CD4-positive, alpha-beta T cell treated with Interleukin-15 for 4 hours (primary cell): ENCODE data around the gene MLST8.
A peak's percentile ranks its signal among the peaks of the same experiment; 100 is the strongest.

Experiments
- DNase-seq: peaks from one replicate; pipeline ENCODE4 v3.0.0-alpha.2; 2020; ENCODE audit warnings: low spot score

Gene MLST8

DNA sequence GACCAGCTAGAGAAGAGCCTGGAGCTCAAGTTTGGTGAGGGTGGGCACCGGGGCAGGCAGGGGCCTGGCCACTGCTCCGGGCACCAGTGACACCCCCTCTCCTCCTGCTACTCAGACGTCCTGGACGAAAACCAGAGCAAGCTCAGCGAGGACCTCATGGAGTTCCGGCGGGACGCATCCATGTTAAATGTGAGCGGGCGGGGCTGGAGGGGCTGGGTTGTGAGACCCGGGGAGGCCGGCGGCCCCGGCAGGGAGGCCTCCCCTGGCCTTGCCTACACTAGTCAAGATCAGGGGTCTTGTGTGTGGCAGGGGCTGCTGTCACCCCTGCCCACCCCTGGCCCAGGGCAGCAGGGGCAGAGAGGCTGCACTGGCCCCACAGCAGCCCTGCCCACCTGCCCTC lies 31.9 kb upstream of the MLST8 start:
- no peak for DNase-seq

DNA sequence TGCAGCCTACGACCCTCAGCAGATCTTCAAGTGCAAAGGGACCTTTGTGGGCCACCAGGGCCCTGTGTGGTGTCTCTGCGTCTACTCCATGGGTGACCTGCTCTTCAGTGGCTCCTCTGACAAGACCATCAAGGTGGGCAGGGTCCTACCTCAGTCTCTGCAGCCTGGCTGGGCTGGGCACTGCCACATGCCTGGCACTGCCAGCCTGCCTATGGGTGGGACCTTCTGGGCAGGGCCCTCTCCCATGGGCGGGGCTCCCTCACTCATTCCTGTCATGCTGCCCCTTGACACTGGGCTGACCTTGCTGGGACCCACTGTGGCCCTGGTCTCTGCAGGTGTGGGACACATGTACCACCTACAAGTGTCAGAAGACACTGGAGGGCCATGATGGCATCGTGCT lies 31.3 kb upstream of the MLST8 start:
- DNase-seq = no peak

DNA sequence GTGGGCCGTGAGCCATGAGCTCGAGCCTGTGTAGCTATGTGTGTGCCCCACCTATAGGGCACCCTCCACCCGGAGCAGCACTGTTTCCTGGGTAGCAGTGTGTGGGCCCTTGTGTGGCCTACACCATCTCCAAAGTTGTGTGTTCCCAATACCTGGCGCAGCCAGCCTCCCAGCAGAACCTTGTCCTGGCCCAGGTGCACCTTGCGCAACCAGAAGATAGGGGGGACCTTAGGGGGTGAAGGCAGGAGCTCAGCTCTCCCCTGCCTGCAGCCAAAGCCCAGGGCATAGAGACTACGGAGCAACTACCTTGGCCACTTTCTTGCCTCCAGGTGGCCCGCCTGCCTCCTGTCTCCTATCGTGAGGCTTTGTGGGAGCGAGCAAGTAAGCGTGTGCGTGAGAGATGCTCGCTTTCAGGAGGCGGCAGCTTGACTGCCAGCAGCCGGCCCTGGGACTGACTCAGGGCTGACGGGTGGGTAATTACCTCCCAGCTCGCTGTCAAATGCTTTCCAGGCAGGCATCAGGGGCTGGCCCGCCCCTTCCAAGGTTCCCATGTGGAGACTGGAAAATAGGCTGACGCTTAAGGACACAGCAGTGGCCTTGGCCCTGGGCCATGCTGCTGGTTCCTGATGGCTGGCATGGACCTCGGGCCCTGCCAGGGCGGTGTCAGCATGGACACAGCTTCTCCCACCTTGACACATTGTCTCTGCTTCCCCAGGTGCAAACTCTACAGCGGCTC lies 30.7 kb upstream of the MLST8 start:
- DNase-seq = no peak

DNA sequence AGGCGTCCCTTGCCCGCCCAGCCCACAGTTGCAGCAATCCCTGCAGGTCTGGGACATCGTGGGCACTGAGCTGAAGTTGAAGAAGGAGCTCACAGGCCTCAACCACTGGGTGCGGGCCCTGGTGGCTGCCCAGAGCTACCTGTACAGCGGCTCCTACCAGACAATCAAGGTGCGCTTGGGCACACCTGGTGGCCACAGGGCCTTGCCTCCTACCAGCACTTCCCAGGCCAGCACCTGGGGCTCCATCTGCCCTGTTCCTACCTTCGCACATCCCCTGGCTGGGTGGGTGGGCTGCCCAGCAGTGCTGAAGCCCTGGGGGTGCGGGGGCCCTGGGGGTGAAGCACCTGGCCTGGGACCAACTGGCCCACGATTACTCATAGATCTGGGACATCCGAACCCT lies 29.8 kb upstream of the MLST8 start:
- DNase-seq = no peak

DNA sequence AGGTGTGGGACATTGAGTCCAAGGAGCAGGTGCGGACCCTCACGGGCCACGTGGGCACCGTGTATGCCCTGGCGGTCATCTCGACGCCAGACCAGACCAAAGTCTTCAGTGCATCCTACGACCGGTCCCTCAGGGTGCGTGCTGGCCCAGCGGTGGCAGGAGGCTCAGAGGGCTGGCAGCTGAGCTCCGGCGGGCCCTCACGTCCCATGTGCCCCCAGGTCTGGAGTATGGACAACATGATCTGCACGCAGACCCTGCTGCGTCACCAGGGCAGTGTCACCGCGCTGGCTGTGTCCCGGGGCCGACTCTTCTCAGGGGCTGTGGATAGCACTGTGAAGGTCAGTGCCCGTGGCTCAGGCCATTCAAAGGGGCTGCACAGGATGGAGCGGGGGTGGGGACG lies 29.2 kb upstream of the MLST8 start:
- DNase-seq = no peak

DNA sequence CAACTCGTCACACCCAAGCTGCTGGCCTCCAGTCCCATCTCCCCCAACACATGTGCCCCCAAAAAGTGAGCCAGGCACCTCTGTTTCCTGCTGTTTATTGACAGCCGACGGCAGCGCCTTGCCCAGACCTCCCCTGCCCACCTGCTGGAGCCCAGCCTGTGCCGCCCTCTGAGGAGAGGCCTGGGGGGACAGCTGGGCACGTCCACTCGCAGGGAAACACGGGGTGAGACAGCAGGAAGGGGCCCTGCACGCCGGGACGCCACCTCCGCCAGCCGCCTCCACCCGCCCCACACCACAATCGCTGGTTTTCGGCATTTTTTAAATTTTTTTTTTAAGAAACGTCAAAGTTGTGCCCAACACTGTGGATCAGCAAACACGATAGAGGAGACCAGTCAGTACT lies 28.2 kb upstream of the MLST8 start:
- no peak for DNase-seq

DNA sequence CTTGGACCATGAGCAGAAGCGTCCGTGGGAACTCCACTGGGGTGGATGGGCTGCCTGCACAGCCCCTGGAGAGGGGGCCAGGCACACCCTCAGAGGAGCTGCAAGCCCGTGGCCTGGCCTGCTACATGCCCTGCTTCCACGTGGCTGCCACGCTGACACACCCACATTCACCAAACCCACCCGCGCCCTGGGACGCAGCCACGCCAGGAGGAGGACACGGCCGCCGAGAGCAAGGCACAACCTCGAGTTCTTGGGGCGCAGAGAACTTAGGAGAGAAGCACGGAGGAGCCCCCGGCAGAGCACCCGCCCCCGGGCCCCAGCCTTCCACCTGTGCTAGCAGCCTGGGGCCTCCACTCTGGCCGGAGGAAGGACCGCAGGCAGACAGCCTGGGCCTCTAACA lies 27.7 kb upstream of the MLST8 start:
- DNase-seq = no peak

DNA sequence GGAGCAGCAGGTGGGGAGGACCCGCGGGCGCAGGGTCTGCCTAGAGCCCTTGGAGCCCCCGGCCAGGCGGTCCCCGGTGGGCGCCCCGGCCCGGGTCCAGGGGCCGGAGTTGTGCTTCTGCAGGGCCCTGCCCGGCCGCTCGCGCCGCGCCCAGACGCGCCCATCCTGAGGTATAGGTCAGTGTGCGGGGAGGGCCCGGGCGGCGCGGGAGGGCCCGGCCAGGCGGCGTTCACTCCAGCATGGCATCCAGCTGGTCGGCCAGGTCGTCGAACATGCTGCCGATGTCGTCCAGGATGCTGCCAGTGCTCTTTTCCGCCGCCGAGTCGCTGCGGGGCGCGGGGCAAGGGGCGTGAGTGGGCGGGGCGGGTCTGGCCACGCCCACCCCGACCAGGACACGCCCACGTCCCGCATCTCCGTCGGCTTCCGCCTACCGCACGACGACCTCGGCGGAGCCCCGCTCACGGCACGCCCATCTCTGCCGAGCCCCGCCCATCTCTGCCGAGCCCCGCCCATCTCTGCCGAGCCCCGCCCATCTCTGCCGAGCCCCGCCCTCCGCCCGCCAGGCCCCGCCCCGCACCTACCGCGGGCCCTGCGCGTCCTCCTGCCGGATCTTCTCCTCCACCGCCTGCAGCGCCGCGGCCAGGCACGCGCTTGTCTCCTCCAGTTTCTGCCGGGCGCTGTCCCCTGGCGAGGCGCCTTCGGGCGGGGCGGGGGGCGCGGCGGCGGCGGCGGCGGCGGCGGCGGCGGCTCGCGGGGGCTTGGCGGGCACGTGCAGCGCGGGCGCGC lies 26.7 kb upstream of the MLST8 start:
- peak; percentile 10 for DNase-seq

DNA sequence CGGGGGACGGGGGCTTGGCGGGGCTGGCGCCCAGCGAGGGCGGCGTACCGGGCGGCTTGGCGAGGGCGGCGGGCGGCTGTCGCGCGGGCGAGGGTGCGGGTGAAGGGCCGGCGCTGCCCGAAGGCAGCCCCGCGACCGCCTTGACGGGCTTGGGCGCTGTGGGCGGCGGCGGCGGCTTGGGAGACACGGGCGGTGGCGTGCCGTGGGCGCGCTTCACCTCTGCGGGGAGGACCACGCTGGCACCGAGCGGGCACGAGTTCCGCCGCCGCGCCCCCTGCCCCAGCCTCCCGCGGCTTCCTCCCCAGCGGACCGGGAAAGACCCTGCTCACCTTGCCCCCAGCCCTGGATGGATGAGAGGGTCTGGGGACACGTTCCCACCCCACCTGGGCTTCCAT lies 26.1 kb upstream of the MLST8 start:
- DNase-seq = no peak

DNA sequence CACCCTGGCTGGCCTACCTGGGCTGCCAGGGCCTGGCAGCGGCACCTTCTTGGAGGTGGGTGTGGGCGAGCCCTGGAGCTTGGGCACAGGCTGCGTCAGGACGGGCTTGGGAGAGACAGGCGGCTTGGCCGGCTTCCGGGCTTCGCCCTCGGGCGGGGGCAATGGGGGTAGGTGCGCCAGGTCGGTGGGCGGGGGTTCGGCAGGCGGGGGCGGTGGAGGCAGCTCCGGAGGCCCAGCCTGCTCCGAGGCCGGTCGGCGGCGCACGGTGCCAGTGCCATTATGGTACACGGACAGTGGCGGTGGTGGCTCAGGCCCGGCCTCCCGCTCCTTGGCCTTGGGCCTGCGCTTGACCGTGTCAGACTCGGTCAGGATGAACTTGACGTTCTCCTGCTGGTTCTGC lies 25.7 kb upstream of the MLST8 start:
- no peak for DNase-seq

DNA sequence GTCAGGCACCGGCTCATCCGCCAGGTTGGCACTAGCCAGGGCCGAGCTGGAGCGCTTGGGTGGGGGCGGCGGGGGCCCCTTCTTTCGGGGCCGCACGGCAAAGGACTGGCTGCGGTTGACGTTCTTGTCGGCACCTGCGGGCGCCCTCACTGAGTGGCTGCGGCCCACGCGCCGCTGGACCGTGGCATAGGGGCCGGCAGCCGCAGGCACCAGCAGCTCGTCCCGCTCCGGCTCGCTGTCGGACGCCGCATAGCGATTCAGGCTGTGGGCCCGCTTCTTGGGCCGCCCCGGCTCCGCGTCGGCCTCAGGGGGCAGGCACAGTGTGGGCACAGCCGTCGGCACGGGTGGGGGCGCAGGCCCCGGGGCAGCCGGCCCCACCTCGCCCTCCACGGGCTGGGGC lies 24.8 kb upstream of the MLST8 start:
- no peak for DNase-seq

DNA sequence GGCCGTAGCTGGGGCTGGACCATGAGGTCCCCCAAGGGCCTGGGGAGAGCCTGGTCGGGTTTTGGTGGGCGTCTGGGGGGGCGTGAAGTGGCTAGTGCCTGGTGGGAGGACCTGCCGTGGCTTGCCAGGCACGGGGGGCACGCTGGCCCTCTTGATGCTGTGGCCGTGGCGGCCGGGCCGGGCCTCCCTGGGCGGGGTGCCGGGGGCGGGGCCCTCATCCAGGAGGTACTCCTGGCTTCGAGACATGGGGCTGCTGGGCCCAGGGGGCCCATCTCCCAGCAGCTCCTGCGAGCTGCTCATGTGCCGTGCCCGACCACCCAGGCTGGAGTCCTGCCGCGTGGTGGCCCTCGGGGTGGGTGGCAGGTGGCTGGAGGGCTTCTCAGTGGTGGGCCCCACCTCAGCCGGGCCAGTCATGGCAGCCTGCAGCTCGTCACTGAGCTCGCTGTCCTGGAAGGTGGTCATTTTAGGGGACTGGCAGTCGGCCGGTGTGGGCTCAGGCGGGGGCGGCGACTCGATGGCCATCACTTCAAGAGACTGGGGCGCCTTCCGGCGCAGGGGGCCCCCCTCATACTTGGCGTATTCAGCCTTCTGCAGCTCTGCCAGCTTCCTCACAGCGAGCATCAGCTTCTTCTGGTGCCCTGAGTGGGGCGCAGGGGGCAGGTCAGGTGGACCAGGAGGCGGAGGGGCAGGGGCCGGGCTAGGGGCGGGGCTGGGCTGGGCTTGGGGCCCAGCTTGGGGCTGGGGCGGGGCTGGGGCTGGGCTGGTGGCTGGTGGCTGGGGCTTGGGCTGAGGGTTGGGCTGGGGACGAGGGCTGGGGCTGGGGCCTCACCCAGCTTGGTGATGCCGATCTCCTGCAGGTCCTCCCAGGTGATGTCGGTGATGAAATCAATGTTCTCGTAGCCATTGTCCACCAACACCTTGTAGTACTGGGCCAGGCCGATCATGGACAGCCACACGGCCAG lies 24.0 kb upstream of the MLST8 start:
- DNase-seq = no peak

DNA sequence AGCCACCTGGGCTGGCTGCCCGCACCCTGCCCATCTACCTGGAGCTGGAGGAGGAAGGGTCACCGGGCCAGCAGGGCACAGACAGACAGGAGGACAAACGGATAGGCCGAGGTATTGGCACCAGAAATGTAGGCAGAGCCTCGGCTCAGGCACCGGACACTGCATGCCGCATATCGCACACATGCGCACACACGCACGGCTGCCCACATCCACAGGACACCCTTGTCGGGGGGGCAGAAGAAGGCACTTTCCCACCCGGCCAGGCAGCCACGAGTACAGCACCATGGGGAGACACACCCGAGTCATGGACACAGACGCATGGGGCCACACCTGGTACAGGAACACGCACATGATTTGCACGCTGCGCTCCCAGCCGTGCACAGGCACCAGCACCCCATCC lies 23.3 kb upstream of the MLST8 start:
- no peak for DNase-seq

DNA sequence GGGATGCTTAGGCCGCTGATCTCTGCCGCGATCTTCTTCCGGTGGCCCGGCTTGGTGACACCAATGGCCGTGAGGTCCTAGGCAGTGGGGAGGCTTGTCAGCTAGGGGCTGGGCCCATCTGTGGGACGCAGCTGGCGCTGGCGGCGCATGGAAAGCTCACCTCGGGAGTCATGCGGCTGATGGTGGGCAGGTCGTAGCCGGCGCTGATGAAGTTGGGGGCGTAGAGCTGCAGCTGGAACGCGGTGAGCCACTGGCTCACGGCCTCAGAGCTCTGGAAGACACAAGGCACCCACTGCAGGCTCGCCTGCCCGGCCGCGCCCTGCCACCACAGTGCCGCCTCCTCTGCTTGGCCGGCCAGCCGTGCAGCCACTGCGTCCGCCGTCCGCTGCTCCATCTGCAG lies 21.6 kb upstream of the MLST8 start:
- DNase-seq = no peak

DNA sequence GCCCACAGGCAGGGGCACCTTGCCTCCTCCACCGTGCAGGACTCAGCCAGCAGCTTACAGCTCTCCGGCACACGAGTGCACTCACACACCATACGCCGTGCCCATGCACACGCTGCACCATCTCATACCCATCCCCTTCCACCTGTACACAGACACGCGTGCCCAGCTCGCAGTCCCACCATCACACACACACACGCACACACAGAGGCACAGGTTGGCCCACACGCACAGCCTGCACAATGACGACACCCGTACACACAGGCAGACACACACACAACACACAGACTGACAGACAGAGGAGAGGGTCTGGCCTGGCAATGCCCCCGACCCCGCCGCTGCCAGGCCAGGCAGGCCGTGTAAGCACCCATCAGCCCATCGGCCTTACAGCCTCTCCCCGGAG lies 20.9 kb upstream of the MLST8 start:
- no peak for DNase-seq

DNA sequence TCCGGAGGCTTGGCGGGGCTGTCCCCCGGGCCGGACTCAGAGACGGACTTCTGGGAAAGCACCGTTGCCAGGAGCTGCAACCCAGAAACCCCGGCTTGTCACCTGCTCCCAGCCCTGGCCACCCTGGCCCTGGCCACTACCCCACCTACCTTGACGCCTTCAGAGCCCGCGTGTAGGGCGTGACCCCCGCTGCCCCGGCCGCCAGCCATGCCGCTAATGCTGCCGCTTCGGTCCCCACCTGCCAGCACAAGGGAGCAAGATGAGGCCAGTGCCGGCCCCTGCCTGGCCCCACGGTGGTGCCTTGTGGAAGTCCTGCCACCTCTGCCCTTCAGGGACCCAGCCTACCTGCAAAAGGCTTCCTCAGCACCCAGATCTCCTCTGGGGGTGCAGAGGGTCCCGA lies 20.3 kb upstream of the MLST8 start:
- no peak for DNase-seq

DNA sequence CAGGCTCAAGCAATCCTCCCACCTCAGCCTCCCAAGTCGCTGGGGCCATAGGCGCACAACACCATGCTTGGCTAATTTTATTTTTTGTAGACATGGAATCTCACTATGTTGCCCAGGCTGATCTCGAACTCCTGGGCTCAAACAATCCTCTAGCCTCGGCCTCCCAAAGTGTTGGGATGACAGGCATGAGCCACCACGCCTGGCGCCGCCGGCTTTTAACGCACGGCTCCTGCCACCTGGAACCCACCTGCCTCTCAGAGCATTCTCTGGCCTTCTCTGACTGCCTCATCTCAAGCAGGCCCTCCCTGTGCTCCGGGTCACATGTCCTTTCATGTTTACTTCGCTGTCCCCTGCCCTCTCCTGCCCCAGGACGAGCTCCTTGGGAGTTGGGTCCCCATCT lies 19.2 kb upstream of the MLST8 start:
- DNase-seq = no peak

DNA sequence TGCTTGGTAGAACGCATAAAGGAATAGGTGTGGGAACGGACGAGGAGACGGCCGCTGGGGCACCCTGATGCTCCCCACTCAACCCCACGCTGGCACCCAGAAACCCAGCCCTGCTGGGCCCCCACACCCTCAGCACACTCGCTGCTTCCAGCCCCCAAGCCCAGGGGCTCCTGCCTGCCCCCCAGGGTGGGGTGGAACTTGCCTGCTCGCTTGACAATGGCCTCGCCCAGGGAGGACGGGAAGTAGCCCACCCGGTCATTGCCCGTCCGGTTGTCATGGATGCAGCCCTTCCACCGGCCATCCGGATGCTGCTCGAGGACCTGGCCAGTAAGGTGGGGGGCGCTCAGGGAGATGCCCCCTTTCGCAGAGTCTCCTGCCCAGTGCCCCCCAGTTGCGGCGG lies 18.7 kb upstream of the MLST8 start:
- DNase-seq = no peak

DNA sequence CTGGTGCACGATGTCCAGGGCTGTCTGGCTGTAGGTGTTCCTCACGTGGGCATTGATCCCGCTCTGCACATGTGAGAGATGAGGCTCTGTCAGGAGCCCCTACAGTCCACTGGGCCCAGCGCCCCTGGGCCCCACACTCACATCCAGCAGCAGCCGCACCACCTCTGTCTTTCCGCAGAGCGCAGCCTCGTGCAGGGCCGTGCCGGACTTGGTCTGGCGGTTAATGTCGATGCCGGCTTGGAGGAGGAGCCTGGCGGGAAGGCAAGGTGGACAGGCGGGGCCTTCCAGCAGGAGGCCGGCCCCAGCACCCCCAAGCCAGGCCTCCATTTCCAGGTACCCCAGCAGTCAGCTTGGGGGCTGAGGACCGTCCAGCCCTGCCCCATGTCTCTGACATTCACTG lies 18.0 kb upstream of the MLST8 start:
- no peak for DNase-seq

DNA sequence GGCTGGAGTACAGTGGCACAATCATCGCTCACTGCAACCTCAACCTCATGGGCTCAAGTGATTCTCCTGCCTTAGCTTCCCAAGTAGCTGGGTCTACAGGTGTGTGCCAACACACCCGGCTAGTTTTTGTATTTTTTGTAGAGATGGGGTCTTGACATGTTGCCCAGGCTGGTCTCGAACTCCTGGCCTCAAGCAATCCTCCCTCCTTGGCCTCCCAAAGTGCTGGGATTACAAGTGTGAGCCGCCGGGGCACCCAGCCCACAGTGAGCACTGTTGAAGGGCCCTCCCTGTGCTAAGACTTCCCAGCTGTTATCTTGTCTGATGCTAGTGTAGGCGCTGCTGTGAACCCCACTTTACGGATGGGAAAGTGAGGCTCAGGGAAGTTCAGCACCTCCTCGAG lies 16.9 kb upstream of the MLST8 start:
- no peak for DNase-seq

DNA sequence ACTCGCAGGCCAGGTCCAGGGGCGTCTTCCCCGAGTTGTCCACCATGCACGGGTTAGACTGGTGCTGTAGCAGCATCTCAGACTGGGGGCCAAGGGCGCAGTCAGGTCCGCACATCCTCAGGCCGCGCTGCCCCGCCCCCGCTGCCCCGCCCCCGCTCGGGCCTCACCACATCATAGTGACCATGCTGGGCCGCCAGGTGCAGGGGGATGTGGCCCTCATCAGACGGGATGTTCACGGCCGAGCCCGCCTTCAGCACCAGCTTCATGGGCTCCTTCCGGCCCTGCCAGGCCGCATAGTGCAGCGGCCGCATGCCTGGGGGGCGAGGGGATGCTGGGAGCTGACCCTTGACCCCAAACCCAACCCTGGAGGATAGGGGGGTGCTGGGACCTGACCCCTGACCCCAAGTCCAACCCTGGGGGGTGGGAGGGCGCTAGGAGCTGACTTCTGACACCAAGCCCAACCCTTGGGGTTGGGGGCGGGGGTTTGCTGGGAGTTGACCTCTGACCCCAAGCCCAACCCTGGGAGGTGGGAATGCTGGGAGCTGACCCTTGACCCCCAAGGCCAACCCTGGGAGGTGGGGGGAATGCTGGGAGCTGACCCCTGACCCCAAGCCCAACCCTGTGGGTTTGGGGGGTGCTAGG lies 15.9 kb upstream of the MLST8 start:
- DNase-seq = no peak

DNA sequence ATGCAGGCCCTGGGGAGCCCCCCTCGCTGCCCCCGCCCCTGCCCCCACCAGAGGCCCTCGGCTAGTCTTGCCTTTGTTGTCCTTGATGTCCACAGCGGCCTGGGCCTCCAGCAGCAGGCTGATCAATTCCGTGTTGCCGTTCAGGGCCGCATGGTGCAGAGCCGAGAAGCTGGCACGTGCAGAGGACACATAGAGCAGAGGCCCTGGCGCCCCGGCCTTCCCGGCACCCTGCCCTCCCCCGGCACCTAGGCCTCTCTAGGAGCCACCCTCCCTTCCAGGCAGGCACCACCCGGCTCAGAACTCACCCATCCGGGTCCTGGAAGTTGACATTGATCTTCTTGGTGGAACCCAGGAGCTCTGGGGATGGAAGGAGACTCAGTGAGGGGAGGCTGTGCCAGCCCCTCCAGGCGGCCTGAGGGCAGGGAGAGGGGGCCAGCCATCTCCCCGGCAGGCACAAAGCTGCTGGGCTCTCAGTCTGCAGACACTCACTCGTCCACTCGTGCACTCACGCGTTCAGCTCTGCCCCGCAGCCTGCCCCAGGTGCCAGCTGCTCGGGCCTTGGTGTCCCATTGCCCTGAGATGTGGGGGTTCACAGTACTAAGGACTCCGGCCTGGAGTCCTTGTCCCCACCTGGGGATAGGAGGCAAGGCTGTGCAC lies 15.1 kb upstream of the MLST8 start:
- no peak for DNase-seq
